GM06990 (cell line): ENCODE data around the gene SWAP70.

ENCODE experiments used
- DNase-seq: peaks from one replicate; pipeline ENCODE4 v3.0.0-alpha.2; 2011; ENCODE audit not compliant: insufficient read length; ENCODE audit errors: extremely low read depth
- H3K27me3 ChIP-seq: replicated peaks from 2 replicates; pipeline ENCODE4 v1.6.0; 2011; ENCODE audit warnings: low read length; ENCODE audit not compliant: control insufficient read depth, insufficient read depth
- H3K36me3 ChIP-seq: 2 replicates; pipeline ENCODE4 v1.5.1; 2011; ENCODE audit warnings: low read length; ENCODE audit not compliant: control insufficient read depth, insufficient read depth
- H3K4me3 ChIP-seq: replicated peaks from 2 replicates; pipeline ENCODE4 v1.5.1; 2011; ENCODE audit warnings: low read depth, mild to moderate bottlenecking, control low read depth, low read length
- CTCF ChIP-seq: IDR thresholded peaks from 2 replicates; pipeline ENCODE4 v1.5.1; 2011; ENCODE audit warnings: low read length, control low read depth, mild to moderate bottlenecking, inconsistent platforms; ENCODE audit not compliant: insufficient read depth, poor library complexity, severe bottlenecking

Gene SWAP70

GRCh38 chr11:9651899-9652748 is 11.8 kb upstream of the SWAP70 start:
- no peak for DNase-seq
- H3K4me3 ChIP-seq, result no peak overlapping the region
- no peaks in the 10 kb centered on the region for H3K27me3 ChIP-seq
- TF ChIP-seq CTCF, result no peak
- H3K36me3 ChIP-seq, result no peaks in the 10 kb centered on the region

- Histone ChIP-seq H3K4me3 (no peak overlapping the region), H3K27me3 (no peaks in the 10 kb centered on the region), H3K36me3 (no peaks in the 10 kb centered on the region)
- DNase-seq, result no peak
- TF ChIP-seq CTCF, result no peak
These were observed 10.0 kb upstream of the SWAP70 start for GRCh38 chr11:9653871-9654270.

- DNase-seq, result no peak
- Histone ChIP-seq H3K27me3 (no peaks in the 10 kb centered on the region), H3K4me3 (no peak overlapping the region), H3K36me3 (no peaks in the 10 kb centered on the region)
- TF ChIP-seq CTCF, result no peak
These were observed 7.0 kb upstream of the SWAP70 start for GRCh38 chr11:9656864-9657263.

- Histone ChIP-seq H3K36me3 (no peaks in the 10 kb centered on the region), H3K27me3 (no peaks in the 10 kb centered on the region), H3K4me3 (no peak overlapping the region)
- no peak for TF ChIP-seq CTCF
- no peak for DNase-seq
These were observed 6.3 kb upstream of the SWAP70 start for GRCh38 chr11:9657531-9657930.

GRCh38 chr11:9660886-9661285 is 3.0 kb upstream of the SWAP70 start:
- DNase-seq, result no peak
- Histone ChIP-seq H3K4me3 (no peak overlapping the region), H3K27me3 (no peaks in the 10 kb centered on the region), H3K36me3 (no peaks in the 10 kb centered on the region)
- TF ChIP-seq CTCF, result no peak

- no peak for DNase-seq
- H3K27me3 ChIP-seq, result no peaks in the 10 kb centered on the region
- H3K4me3 ChIP-seq, result peak overlapping the region; percentile 42
- TF ChIP-seq CTCF, result no peak
- no peaks in the 10 kb centered on the region for H3K36me3 ChIP-seq
These were observed 1.6 kb upstream of the SWAP70 start for GRCh38 chr11:9662273-9662672.
